OCI-LY1 (cell line): Measurements from ENCODE around the gene PPP1R27.

Source experiments
- CTCF ChIP-seq: fragments of 200-600 bp; sonication (generic), shearing (Covaris generic); IDR thresholded peaks from 2 replicates; pipeline ENCODE4 v1.5.1; 2017; ENCODE audit warnings: mild to moderate bottlenecking, antibody characterized with exemption, low read length, moderate library complexity, mixed read lengths
- EZH2 ChIP-seq: fragments of 200-600 bp; sonication (generic), shearing (Covaris generic); IDR thresholded peaks from 2 replicates; pipeline ENCODE4 v1.8.0; 2017; ENCODE audit warnings: borderline replicate concordance, mixed run types, mild to moderate bottlenecking, antibody characterized with exemption, low read length, moderate library complexity, mixed read lengths

GRCh38 chr17:81840826-81841778 is 6.3 kb upstream of the PPP1R27 start:
- TF ChIP-seq CTCF, result no peak
- no peak for TF ChIP-seq EZH2
